Ishikawa (cell line): ENCODE measurements around the gene KDF1.

Source experiments
- CREB1 ChIP-seq: IDR thresholded peaks from 2 replicates; pipeline ENCODE4 v1.6.1; 2012; ENCODE audit warnings: low read depth
- RAD21 ChIP-seq: IDR thresholded peaks from 2 replicates; pipeline ENCODE4 v1.6.1; 2012; ENCODE audit warnings: low read depth
- TEAD4 ChIP-seq: IDR thresholded peaks from 2 replicates; pipeline ENCODE4 v1.6.1; 2012

- TF ChIP-seq RAD21 (no peak), CREB1 (no peak), TEAD4 (no peak)
Observed at GRCh38 chr1:26972821-26973220, 12.6 kb upstream of the KDF1 start.
